ENCODE data around the gene INSYN1. TPM values are rescaled to one million over a fixed set of nuclear protein-coding genes. Genes with fewer than 3 reads are reported as not detected.

INSYN1 gene
- total RNA-seq, 1 experiment from 2014 or later = not detected

DNA sequence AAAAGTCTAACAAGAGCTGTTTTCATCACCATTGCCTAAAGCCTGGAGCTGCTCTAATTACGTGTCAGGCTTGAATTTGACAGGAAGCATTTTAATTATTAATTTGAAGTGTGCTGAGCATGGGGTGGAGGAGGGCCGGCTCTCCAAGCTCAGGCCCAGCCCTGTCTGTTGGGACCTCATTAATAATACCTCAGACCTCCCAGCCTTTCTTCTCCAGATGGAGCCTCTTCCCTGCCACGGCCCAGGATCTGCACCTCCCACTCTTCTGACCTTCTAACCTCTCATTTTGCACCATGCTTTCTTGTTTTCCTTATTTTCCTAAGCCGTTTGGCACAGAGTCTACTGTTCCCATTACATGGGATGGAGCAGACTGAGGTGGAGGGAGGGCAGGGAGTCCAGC, 30.0 kb downstream of the INSYN1 start:
- DNase-seq = no peak
- Histone ChIP-seq H3K27ac (no peak overlapping the region), H3K36me3 (no peaks in the 10 kb centered on the region), H3K4me1 (no peaks in the 10 kb centered on the region), H3K4me3 (no peak overlapping the region), H3K27me3 (peaks cover 22% of the 10 kb centered on the region; the same call in 1 of the 2 replicates), H3K9me3 (replicated peaks) (no peaks in the 10 kb centered on the region)

DNA sequence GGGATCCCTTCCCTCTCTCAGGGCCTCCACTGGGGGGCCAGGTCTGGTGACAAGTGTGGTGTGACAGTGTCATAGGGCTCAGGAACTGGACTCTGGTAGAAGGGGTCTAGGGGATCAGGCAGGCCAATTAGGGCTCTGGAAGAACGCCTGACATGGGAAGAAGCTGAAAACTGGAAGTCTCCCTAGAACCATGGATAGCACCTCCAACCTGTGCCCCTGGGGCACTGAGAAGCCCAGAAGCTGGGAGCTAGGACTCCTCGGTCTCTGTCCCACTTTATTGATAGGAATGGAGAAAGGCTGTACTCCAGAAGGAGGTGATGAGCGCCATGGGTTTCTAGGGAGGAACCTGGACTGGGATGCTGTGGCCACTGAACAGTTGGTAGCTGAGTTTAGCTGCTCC, 30.7 kb downstream of the INSYN1 start:
- Histone ChIP-seq H3K36me3 (no peaks in the 10 kb centered on the region), H3K4me1 (no peaks in the 10 kb centered on the region), H3K4me3 (no peak overlapping the region), H3K9me3 (replicated peaks) (no peaks in the 10 kb centered on the region), H3K27ac (no peak overlapping the region), H3K27me3 (peaks cover 22% of the 10 kb centered on the region; the same call in 1 of the 2 replicates)
- DNase-seq = no peak

DNA sequence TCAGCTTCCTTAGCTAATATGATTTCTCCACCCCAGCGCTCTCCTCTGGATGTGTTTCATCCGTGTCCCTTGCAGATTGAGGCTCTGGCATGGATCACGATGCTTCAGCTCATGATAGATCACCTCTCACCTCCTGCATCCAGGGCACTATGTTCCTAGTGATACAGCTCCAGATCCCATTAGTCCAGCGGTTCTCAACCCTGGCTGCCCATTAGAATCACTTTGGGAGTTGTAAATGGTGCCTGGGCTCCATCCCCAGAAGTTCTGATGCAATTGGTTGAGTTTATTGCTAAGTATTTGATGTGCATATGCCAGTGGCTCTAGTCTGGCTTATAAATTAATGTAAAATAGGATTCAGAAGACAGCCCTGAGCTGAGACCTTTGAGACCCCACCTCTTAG, 34.5 kb downstream of the INSYN1 start:
- no peak overlapping the region for H3K27ac ChIP-seq
- H3K9me3 ChIP-seq (replicated peaks) = no peaks in the 10 kb centered on the region
- H3K4me1 ChIP-seq = no peaks in the 10 kb centered on the region
- peaks cover 6% of the 10 kb centered on the region; the same call in 1 of the 2 replicates for H3K27me3 ChIP-seq
- no peak overlapping the region for H3K4me3 ChIP-seq
- DNase-seq = no peak
- no peaks in the 10 kb centered on the region for H3K36me3 ChIP-seq

DNA sequence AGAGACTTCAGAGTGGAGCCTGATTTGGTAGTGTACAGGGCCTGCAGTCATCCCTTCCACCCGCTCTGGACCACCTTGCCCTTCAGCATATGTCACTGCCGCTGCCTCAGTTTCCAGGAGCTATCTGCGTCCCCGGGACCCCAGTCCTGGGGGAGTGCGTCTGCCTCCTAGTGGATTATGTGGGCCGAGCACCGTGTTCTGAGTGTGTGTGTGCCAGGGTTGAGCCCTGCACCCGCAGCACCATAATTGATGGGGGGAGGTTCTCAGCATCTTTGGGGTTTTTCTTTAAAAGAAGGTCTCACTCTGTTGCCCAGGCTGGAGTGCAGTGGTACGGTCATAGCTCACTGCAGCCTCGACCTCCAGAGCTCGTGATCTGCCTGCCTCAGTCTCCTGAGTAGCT, 35.3 kb downstream of the INSYN1 start:
- Histone ChIP-seq H3K36me3 (no peaks in the 10 kb centered on the region), H3K9me3 (replicated peaks) (no peaks in the 10 kb centered on the region), H3K27me3 (peaks cover 5% of the 10 kb centered on the region; the same call in 1 of the 2 replicates), H3K27ac (no peak overlapping the region), H3K4me3 (no peak overlapping the region), H3K4me1 (no peaks in the 10 kb centered on the region)
- DNase-seq = no peak

DNA sequence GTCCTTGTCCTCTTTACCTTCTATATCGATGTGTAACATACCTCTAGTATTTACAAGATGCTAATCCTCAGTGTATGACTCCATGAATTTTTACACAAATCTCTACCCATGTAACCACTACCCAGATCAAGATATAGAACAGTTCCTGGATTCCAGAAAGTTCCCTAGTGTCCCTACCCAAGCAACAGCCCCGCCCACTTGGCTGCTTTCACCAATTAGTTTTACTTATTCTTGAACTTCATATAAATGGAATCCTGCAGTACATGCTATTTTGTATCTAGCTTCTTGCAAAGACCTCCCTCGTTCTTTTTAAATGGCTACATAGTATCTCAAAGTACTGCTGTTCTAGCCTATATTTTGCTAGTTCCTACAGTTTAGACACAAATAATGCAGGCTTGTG, 35.9 kb downstream of the INSYN1 start:
- DNase-seq = no peak
- Histone ChIP-seq H3K27ac (no peak overlapping the region), H3K9me3 (replicated peaks) (no peaks in the 10 kb centered on the region), H3K27me3 (peaks cover under 1% of the 10 kb centered on the region; the same call in 1 of the 2 replicates), H3K4me3 (no peak overlapping the region), H3K36me3 (peaks cover 4% of the 10 kb centered on the region; the same call in 1 of the 2 replicates), H3K4me1 (no peaks in the 10 kb centered on the region)

DNA sequence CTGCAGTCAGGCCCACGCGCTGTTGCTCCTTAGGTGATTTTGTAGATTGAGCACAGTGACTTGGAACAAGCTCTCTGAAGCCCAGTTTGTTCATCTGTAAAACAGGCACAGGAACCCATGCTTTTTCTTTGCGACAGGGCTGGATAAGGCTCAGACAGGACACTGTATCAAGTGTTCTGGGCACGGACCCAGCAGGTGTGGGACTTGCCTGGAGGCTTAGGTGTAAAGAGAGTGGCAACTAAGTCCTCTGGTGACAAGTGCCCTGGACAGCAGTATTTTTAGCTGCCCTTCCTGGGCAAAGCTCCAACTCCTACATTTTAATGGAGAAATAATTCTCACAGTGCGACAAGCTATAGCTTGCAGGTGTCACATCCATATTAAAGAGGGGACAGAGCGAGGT, 36.7 kb downstream of the INSYN1 start:
- H3K9me3 ChIP-seq (replicated peaks) = no peaks in the 10 kb centered on the region
- no peak overlapping the region for H3K27ac ChIP-seq
- no peak overlapping the region for H3K4me3 ChIP-seq
- H3K27me3 ChIP-seq = no peaks in the 10 kb centered on the region
- peaks cover 7% of the 10 kb centered on the region; the same call in 1 of the 2 replicates for H3K36me3 ChIP-seq
- no peaks in the 10 kb centered on the region for H3K4me1 ChIP-seq
- DNase-seq = no peak

DNA sequence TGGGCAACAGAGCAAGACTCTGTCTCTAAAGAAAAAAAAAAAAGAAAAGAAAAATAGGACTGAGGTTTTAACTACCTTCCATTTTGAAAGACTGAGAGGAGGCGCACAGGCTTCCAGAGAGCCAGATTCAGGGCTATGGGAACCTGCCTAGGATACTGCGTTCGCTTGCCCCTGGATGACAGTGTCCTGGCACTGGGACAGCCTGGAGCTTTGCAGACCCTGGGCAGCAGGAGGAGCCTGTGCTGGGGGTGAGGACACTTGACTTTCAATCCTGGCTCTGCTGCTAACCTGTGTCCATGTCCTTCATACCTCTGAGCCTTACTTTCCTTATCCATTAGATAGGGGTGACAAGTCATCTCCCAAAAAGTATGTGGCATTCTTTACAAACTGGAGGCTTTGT, 37.7 kb downstream of the INSYN1 start:
- no peak for DNase-seq
- Histone ChIP-seq H3K9me3 (replicated peaks) (no peaks in the 10 kb centered on the region), H3K4me3 (no peak overlapping the region)

DNA sequence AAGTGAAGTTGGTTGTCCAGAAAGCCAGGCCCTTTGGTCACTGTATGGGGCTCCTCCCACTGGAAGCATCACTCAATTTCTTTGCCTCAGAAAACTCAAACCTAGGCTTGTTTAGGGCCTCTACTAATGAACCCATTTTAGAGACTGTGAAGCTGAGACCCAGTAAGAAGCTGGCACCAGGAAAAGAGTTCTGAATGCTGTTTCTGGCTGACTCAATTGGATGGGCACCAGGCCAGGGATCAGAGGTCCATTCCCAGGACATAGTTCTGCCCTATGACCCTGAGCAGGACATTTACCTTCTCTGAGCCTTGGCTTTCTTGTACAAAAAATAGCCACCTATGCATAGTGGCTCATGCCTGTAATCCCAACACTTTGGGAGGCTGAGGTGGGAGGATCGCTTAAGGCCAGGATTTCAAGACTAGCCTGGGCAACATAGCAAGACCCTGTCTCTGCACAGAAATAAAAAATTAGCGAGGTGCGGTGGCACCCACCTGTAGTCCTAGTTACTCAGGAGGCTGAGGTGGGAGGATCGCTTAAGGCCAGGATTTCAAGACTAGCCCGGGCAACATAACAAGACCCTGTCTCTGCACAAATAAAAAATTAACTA, 38.4 kb downstream of the INSYN1 start:
- no peaks in the 10 kb centered on the region for H3K4me1 ChIP-seq
- H3K9me3 ChIP-seq (replicated peaks) = no peaks in the 10 kb centered on the region
- H3K27me3 ChIP-seq = no peaks in the 10 kb centered on the region
- H3K27ac ChIP-seq = no peak overlapping the region
- peaks cover 9% of the 10 kb centered on the region for H3K36me3 ChIP-seq
- no peak overlapping the region for H3K4me3 ChIP-seq
- no peak for DNase-seq

More for the DNA sequence above, 37.7 kb downstream of the INSYN1 start:
- Histone ChIP-seq H3K36me3 (peaks cover 9% of the 10 kb centered on the region), H3K4me1 (no peaks in the 10 kb centered on the region), H3K27me3 (no peaks in the 10 kb centered on the region), H3K27ac (no peak overlapping the region)

DNA sequence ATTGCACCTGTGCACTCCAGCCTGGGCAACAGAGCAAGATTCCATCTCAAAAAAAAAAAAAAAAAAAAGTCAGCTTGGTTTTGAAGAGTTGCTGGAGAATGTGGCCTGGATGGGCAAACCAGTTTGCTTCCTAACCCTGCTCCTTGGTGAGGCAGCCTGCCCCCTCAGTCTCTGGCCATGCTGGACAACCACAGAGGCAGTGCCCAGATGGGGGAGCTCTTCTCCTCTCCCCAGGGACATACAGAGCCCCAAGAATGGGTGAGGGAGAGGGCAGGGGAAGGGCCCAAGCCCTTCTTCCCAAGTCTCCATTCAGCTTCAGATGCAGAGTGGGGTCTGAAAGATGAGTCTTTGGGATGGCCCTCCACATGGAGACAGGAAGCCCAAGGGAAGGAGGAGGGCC, 41.0 kb downstream of the INSYN1 start:
- no peak overlapping the region for H3K4me3 ChIP-seq
- H3K4me1 ChIP-seq = no peaks in the 10 kb centered on the region
- no peaks in the 10 kb centered on the region for H3K27me3 ChIP-seq
- peaks cover 14% of the 10 kb centered on the region for H3K36me3 ChIP-seq
- no peak for DNase-seq
- H3K9me3 ChIP-seq (replicated peaks) = no peaks in the 10 kb centered on the region
- H3K27ac ChIP-seq = no peak overlapping the region

DNA sequence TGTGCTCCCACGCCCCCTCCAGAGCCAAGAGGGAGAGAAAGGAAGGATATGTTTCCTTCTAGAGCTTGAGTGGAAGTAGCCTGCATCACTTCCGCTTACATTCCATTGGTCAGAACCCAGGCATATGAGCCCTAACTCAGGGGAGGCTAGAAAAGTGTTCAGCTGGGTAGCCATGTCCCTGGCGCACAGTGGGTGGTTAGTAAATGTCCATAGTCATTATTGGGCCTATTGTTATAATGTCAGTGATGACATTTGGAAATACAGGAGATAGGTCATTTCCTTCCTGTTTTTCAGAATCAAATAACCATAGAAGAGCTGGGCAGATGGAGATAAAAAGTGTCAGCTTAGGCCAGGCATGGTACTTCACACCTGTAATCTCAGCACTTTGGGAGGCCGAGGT, 41.6 kb downstream of the INSYN1 start:
- no peak overlapping the region for H3K4me3 ChIP-seq
- H3K36me3 ChIP-seq = peaks cover 14% of the 10 kb centered on the region
- no peaks in the 10 kb centered on the region for H3K9me3 ChIP-seq (replicated peaks)
- H3K4me1 ChIP-seq = no peaks in the 10 kb centered on the region
- DNase-seq = no peak
- H3K27me3 ChIP-seq = no peaks in the 10 kb centered on the region
- H3K27ac ChIP-seq = no peak overlapping the region

DNA sequence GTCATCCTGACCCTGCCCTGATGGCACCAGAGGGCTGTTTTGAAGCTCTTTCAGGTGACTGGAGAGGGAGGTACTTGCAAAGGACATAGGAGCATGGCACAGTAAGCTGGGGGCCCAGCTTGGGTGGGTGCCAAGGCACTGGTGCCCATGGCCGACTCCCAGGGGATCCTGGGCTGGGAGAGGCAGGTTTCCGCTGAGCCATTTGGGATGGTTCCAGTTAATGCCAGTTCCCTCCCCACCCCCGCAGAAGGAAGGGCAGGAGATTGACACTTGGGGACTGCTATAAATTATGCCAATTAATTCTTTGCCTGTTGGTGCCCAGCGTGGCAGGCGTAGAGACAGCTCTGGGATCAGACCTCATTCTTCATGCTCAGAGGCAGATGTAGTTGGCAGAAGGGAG, 42.8 kb downstream of the INSYN1 start:
- H3K4me3 ChIP-seq = no peak overlapping the region
- H3K36me3 ChIP-seq = peaks cover 18% of the 10 kb centered on the region
- DNase-seq = no peak
- no peaks in the 10 kb centered on the region for H3K9me3 ChIP-seq (replicated peaks)
- H3K27ac ChIP-seq = no peak overlapping the region
- no peaks in the 10 kb centered on the region for H3K27me3 ChIP-seq
- no peaks in the 10 kb centered on the region for H3K4me1 ChIP-seq

DNA sequence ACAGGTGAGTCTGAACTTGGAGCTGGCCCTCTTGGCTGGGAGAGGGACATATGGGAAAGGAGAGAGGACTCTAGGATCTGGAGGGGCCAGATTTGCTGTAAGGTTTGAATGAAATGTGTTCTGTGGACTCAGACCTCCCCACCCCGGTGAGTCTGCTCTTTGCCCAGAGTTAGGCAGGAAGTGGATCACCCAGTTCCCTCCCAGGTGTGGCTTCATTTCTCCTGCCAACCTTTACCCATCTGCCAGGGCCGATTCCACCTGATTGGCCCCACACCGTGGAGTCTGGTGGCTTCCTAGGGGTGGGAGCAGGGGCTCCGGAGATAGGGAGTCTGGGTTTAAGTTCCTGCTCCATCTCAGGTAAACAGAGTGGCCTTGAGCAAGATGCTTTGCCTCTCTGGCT, 43.5 kb downstream of the INSYN1 start:
- peaks cover 23% of the 10 kb centered on the region for H3K36me3 ChIP-seq
- DNase-seq = no peak
- no peaks in the 10 kb centered on the region for H3K27me3 ChIP-seq
- no peaks in the 10 kb centered on the region for H3K4me1 ChIP-seq
- no peak overlapping the region for H3K27ac ChIP-seq
- H3K9me3 ChIP-seq (replicated peaks) = no peaks in the 10 kb centered on the region
- no peak overlapping the region for H3K4me3 ChIP-seq

DNA sequence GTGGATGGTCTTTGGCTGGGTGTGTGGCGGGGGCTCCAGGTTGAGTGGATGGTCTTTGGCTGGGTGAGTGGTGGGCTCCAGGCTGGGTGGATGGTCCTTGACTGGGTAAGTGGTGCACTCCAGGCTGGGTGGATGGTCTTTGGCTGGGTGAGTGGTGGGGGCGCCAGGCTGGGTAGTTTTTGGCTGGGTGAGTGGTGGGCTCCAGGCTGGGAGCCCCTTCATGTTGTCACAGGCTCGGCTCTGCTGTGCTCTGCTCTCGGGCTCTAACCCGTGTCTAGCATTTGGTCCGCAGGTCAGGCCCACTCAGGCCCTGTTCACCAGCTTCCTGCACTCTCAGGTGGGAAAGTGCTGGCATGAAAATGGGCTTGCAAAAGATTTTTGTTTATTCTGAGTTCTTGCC, 43.9 kb downstream of the INSYN1 start:
- DNase-seq = no peak
- Histone ChIP-seq H3K27me3 (no peaks in the 10 kb centered on the region), H3K36me3 (peaks cover 26% of the 10 kb centered on the region), H3K9me3 (replicated peaks) (no peaks in the 10 kb centered on the region), H3K4me1 (no peaks in the 10 kb centered on the region), H3K4me3 (no peak overlapping the region), H3K27ac (no peak overlapping the region)

DNA sequence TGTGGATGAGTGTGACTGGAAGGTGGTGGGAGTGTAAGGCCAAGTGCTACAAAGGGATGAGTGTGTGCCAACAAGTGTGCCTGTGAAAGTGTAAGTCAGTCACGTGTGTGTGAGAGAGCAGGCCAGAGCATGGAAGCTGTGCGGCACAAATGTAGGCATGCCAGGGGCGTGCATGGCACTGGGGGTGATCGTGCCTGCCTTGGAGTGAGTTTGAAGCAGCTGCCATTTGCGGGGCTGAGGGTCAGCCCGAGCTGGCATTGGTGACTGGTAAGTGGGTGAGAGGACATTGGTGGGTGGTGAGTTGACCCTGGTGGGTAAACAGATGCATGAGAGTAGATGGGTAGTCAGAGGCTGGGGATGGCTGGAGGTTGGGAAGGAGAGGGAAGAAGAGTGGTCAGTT, 44.5 kb downstream of the INSYN1 start:
- peaks cover 26% of the 10 kb centered on the region for H3K36me3 ChIP-seq

DNA sequence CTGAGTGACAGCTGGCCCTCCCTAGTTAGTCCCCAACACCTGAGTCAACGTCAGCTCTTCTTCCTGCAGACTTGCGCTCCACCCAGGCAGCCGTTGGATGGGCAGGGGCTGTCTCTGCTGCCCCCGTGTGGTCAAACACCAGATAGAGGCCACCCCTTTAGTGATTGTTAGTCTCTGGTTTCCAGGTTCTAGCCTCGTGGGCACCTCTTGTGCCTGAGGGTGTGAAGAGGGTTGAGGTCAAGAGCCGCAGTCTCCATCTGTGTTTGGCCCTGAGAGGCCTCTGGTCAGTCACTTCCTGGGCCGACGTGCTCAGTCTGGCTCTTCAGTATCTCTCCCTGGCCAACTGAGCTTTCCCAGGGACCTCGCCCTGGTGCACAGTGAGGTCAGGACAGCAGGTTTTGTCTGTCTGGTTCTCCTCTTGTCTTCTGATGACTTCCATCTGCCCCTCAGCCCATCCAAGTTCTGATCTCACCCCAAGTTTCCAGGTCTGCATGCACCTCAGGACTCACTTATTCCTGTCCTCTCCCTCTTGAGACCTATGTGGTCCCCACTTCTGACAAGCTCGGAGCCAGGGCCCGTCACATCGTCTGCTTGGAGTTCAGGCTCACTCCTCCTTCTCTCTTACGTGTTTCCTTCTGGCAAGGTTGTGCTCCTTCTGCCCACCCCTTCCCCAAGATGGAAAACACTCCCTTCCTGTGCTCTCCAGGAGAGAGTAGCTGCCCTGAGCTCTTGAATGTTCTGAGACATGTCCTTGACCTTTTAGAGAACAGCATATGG, 48.1 kb downstream of the INSYN1 start:
- H3K27me3 ChIP-seq = no peaks in the 10 kb centered on the region
- peak; percentile 58 to 75 for DNase-seq
- no peaks in the 10 kb centered on the region for H3K4me1 ChIP-seq
- no peak overlapping the region for H3K27ac ChIP-seq
- H3K9me3 ChIP-seq (replicated peaks) = no peaks in the 10 kb centered on the region
- H3K4me3 ChIP-seq = no peak overlapping the region
- H3K36me3 ChIP-seq = peaks cover 18% of the 10 kb centered on the region; the same call in 1 of the 2 replicates

More for the DNA sequence above, 44.5 kb downstream of the INSYN1 start:
- Histone ChIP-seq H3K27ac (no peak overlapping the region), H3K4me3 (no peak overlapping the region), H3K4me1 (no peaks in the 10 kb centered on the region), H3K9me3 (replicated peaks) (no peaks in the 10 kb centered on the region), H3K27me3 (no peaks in the 10 kb centered on the region)
- no peak for DNase-seq
